Left ventricle myocardium inferior (tissue), 1 donor: Measurements from ENCODE around the gene ASCC3. TPM values are rescaled to one million over a fixed set of nuclear protein-coding genes. Genes with fewer than 3 reads are reported as not detected.

ENCODE experiments used
- DNase-seq: peaks from one replicate; pipeline ENCODE4 v3.0.0-alpha.2; 2020
- H3K27ac ChIP-seq: fragments of 200-600 bp; replicated peaks from 2 replicates; pipeline ENCODE4 v1.8.0; 2021
- H3K27me3 ChIP-seq: fragments of 200-600 bp; 2 replicates; pipeline ENCODE4 v1.8.0; 2021; ENCODE audit warnings: low read depth
- H3K36me3 ChIP-seq: fragments of 200-600 bp; 2 replicates; pipeline ENCODE4 v1.8.0; 2021
- H3K4me1 ChIP-seq: fragments of 200-600 bp; 2 replicates; pipeline ENCODE4 v1.8.0; 2021
- H3K4me3 ChIP-seq: fragments of 200-600 bp; 2 replicates; pipeline ENCODE4 v1.8.0; 2021; ENCODE audit warnings: mild to moderate bottlenecking, moderate library complexity
- H3K9me3 ChIP-seq: fragments of 200-600 bp; replicated peaks from 2 replicates; pipeline ENCODE4 v1.8.0; 2021
- CTCF ChIP-seq: fragments of 200-600 bp; IDR thresholded peaks from 2 replicates; pipeline ENCODE4 v1.8.0; 2021; ENCODE audit warnings: antibody characterized with exemption, mild to moderate bottlenecking, borderline replicate concordance
- intact Hi-C: fragments of 100-400 bp; cut with micrococcal nuclease; formaldehyde crosslinking; loops from one replicate; pipeline ENCODE4 v1.11.0; 2022
- total RNA-seq: library from RNA; stranded (reverse); fragmentation: NEBNext Ultra II Directional; extraction: Animal tissue kit (Norgen Biotek cat#: 25700); gene quantifications from one replicate; pipeline ENCODE4 v1.2.1, GENCODE V29; 2021
- donor health status: DM: no; HTN: yes; CAD: no; lungs with severe emphysema.

Gene ASCC3
- total RNA-seq, 1 donor from 2014 or later, result 16.7 TPM

GRCh38 chr6:100905067-100905466 is 23.9 kb upstream of the ASCC3 start:
- no peaks in the 10 kb centered on the region for H3K36me3 ChIP-seq
- no peak for DNase-seq
- no peak overlapping the region for H3K27ac ChIP-seq
- H3K4me1 ChIP-seq, result no peaks in the 10 kb centered on the region
- intact Hi-C loops, result no loop called here
- no peak for TF ChIP-seq CTCF
- H3K9me3 ChIP-seq, result no peaks in the 10 kb centered on the region
- no peak overlapping the region for H3K4me3 ChIP-seq
- no peaks in the 10 kb centered on the region for H3K27me3 ChIP-seq

- Histone ChIP-seq H3K27ac (no peak overlapping the region), H3K4me1 (no peaks in the 10 kb centered on the region), H3K36me3 (no peaks in the 10 kb centered on the region), H3K9me3 (no peaks in the 10 kb centered on the region), H3K4me3 (no peak overlapping the region), H3K27me3 (no peaks in the 10 kb centered on the region)
- DNase-seq, result no peak
- intact Hi-C loops, result no loop called here
- TF ChIP-seq CTCF, result no peak
Measured at GRCh38 chr6:100904316-100904715, 23.2 kb upstream of the ASCC3 start.

DNA sequence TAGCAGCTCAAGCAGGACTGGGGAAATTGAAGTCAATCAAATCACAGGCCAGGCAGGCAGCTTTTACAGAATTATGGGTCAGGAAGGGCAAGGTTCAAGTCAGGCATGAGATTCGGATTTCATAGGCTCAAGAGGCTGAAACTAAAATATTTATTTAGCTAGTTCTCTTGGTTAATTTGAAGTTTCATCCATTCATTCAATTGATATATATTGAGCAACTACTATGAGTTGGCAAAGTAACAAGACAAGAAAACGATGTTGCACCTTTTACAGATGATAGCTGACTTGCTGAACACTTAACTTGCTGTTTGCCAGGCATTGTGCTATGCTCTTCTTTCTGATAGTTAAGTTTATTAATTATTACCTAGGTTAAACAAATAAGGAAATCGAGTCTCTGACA is 20.5 kb upstream of the ASCC3 start:
- intact Hi-C loops, result no loop called here
- no peak for TF ChIP-seq CTCF
- Histone ChIP-seq H3K9me3 (peaks cover 14% of the 10 kb centered on the region), H3K27ac (no peak overlapping the region), H3K27me3 (no peaks in the 10 kb centered on the region), H3K4me3 (no peak overlapping the region), H3K36me3 (no peaks in the 10 kb centered on the region), H3K4me1 (no peaks in the 10 kb centered on the region)
- no peak for DNase-seq

DNA sequence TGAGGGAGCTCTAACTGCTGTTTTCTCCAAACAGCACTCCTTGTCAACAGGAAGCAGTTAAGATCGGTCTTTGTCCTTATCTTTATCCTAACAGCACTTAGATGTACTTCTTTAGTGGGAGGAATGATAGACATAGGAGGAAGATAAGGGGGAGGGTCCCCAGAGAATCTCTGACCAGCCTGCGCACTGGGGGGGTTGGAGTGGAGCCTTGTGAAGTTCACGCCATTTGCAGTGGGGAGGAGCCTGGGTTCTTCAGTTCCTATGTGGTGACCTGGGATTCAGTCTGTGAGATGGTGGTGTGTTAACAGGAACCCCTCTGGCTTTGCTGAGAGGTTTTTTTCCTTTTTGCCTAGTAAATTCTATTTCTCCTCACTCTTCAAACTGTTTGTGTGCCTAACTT is 18.1 kb upstream of the ASCC3 start:
- no peak for TF ChIP-seq CTCF
- no peaks in the 10 kb centered on the region for H3K27me3 ChIP-seq
- H3K36me3 ChIP-seq, result no peaks in the 10 kb centered on the region
- H3K4me1 ChIP-seq, result no peaks in the 10 kb centered on the region
- intact Hi-C loops, result no loop called here
- H3K27ac ChIP-seq, result no peak overlapping the region
- DNase-seq, result no peak
- H3K4me3 ChIP-seq, result no peak overlapping the region
- peaks cover 14% of the 10 kb centered on the region for H3K9me3 ChIP-seq

- intact Hi-C loops, result no loop called here
- Histone ChIP-seq H3K27ac (no peak overlapping the region), H3K27me3 (no peaks in the 10 kb centered on the region), H3K36me3 (no peaks in the 10 kb centered on the region), H3K9me3 (peaks cover 14% of the 10 kb centered on the region), H3K4me3 (no peak overlapping the region), H3K4me1 (no peaks in the 10 kb centered on the region)
- DNase-seq, result no peak
- TF ChIP-seq CTCF, result no peak
Measured at GRCh38 chr6:100897671-100898070, 16.5 kb upstream of the ASCC3 start.

- Histone ChIP-seq H3K4me3 (no peak overlapping the region), H3K36me3 (no peaks in the 10 kb centered on the region), H3K9me3 (peaks cover 10% of the 10 kb centered on the region), H3K27ac (no peak overlapping the region), H3K27me3 (no peaks in the 10 kb centered on the region), H3K4me1 (no peaks in the 10 kb centered on the region)
- intact Hi-C loops, result no loop called here
- no peak for TF ChIP-seq CTCF
- no peak for DNase-seq
Measured at GRCh38 chr6:100893743-100894142, 12.6 kb upstream of the ASCC3 start.
